K562 (cell line): ENCODE results near the gene NGDN. TPM values are rescaled to one million over a fixed set of nuclear protein-coding genes. Genes with fewer than 3 reads are reported as not detected.
A peak's percentile ranks its signal among the peaks of the same experiment; 100 is the strongest.

Experiments
- ATAC-seq: fragments of 200-7000 bp; cut with Tn5 transposase; 3 replicates; pipeline ENCODE4 v1.9.1; 2020; ENCODE audit warnings: moderate library complexity
- BruUV-seq: library from RNA; stranded (reverse); fragments of 400-500 nt; replicated peaks from 2 replicates; lab custom pipeline; 2021; lab: Mats Ljungman, UMichigan
- CTCF ChIA-PET: fragments of 300-600 bp; formaldehyde crosslinking; extraction: SDS; loops from one replicate; lab custom pipeline; 2021; ENCODE audit warnings: low intra/inter-chr PET ratio; lab: Yijun Ruan, JAX
- POLR2A ChIA-PET: fragments of 300-600, 350-650 bp; sonication (Branson Sonifier 250); formaldehyde crosslinking; extraction: SDS; loops from one replicate; lab custom pipeline; 2021; ENCODE audit warnings: antibody characterized with exemption, inconsistent platforms; lab: Yijun Ruan, JAX
- DNase-seq, 4 experiments: peaks; one replicate each; pipeline versions ENCODE4 v3.0.0 to v3.0.0-alpha.2; 2011 to 2018; ENCODE audit warnings: low spot score in 3 of 4, mixed read lengths in 3 of 4; ENCODE audit errors: extremely low read depth in 1 of 4
- FAIRE-seq: peaks from 2 replicates; lab custom pipeline; 2011; peaks lifted over from hg19 to GRCh38; lab: Jason Lieb, UNC
- H2AFZ ChIP-seq: 2 replicates; pipeline ENCODE4 v1.6.0; 2011; ENCODE audit warnings: low read depth, low read length, control low read depth, inconsistent platforms
- H3K27ac ChIP-seq: fragments of 200-600 bp; 3 replicates; pipeline ENCODE4 v1.8.0; 2011; ENCODE audit warnings: low read depth, mild to moderate bottlenecking, control low read depth, inconsistent platforms, low read length, moderate library complexity, mixed read lengths; ENCODE audit errors: extremely low read depth
- H3K27me3 ChIP-seq, 2 experiments: fragments of 300-600 bp in 1 of 2; 2 replicates in 1 of 2; 3 replicates in 1 of 2; pipeline versions ENCODE4 v1.6.0 to v1.8.0; 2011; ENCODE audit warnings: inconsistent platforms in 2 of 2, low read length in 2 of 2, mild to moderate bottlenecking in 1 of 2, mixed read lengths in 1 of 2, moderate library complexity in 1 of 2; ENCODE audit not compliant: control insufficient read depth in 2 of 2, insufficient read depth in 2 of 2
- H3K36me3 ChIP-seq: fragments of 300-600 bp; 3 replicates; pipeline ENCODE4 v1.8.0; 2011; ENCODE audit warnings: mild to moderate bottlenecking, low read length, inconsistent platforms; ENCODE audit not compliant: control insufficient read depth, insufficient read depth
- H3K4me1 ChIP-seq, 2 experiments: fragments of 200-600 bp in 1 of 2; replicated peaks in 1 of 2; 2 replicates in 1 of 2; 3 replicates in 1 of 2; pipeline versions ENCODE4 v1.5.1 to v1.8.0; 2011; ENCODE audit warnings: inconsistent platforms in 2 of 2, low read length in 2 of 2, mild to moderate bottlenecking in 1 of 2, mixed read lengths in 1 of 2, moderate library complexity in 1 of 2; ENCODE audit not compliant: control insufficient read depth in 2 of 2, insufficient read depth in 2 of 2
- H3K4me2 ChIP-seq: 2 replicates; pipeline ENCODE4 v1.6.1; 2011; ENCODE audit warnings: low read length, control low read depth, inconsistent platforms, mixed read lengths; ENCODE audit not compliant: insufficient read depth
- H3K4me3 ChIP-seq: fragments of 200-600 bp; sonication (generic), shearing (Covaris generic); 2 replicates; pipeline ENCODE4 v1.5.1; 2016; ENCODE audit warnings: control low read depth, inconsistent platforms
- H3K79me2 ChIP-seq: fragments of 200-600 bp; 3 replicates; pipeline ENCODE4 v1.8.0; 2011; ENCODE audit warnings: low read length, inconsistent platforms; ENCODE audit not compliant: control insufficient read depth, insufficient read depth
- H3K9ac ChIP-seq, 2 experiments: 2 replicates each; pipeline versions ENCODE4 v1.6.0 to v1.6.1; 2011; ENCODE audit warnings: low read depth in 2 of 2, low read length in 2 of 2, control low read depth in 1 of 2, inconsistent platforms in 1 of 2, mild to moderate bottlenecking in 1 of 2, mixed read lengths in 1 of 2; ENCODE audit not compliant: insufficient read depth in 1 of 2
- H3K9me1 ChIP-seq: one replicate; pipeline ENCODE4 v1.6.0; 2011; ENCODE audit warnings: inconsistent platforms, mild to moderate bottlenecking, low read length, moderate library complexity; ENCODE audit not compliant: control insufficient read depth, insufficient read depth
- H3K9me3 ChIP-seq: replicated peaks from 2 replicates; pipeline ENCODE4 v1.5.1; 2011; ENCODE audit warnings: low read depth, low read length, inconsistent platforms; ENCODE audit not compliant: control insufficient read depth, insufficient read depth
- H4K20me1 ChIP-seq: replicated peaks from 2 replicates; pipeline ENCODE4 v1.6.1; 2011; ENCODE audit warnings: low read length, inconsistent platforms, mixed read lengths; ENCODE audit not compliant: control insufficient read depth, insufficient read depth
- CTCFL ChIP-seq: IDR thresholded peaks from 2 replicates; pipeline ENCODE4 v1.6.1; 2011; ENCODE audit warnings: borderline replicate concordance, low read depth, mild to moderate bottlenecking, moderate library complexity, low read length; ENCODE audit not compliant: insufficient read depth, poor library complexity, severe bottlenecking
- DPF2 ChIP-seq: fragments of 450-650 bp; IDR thresholded peaks from 2 replicates; pipeline ENCODE4 v1.6.1; 2016
- EGR1 ChIP-seq: fragments of 450-650 bp; conservative IDR thresholded peaks from 2 replicates; pipeline ENCODE4 v1.6.1; 2017; ENCODE audit warnings: mild to moderate bottlenecking
- FOXO4 ChIP-seq: fragments of 450-650 bp; formaldehyde crosslinking; IDR thresholded peaks from 2 replicates; pipeline ENCODE4 v1.4.0; 2020; ENCODE audit warnings: mild to moderate bottlenecking, moderate library complexity
- HBP1 ChIP-seq: fragments of 450-650 bp; formaldehyde crosslinking; IDR thresholded peaks from 2 replicates; pipeline ENCODE4 v1.4.0; 2022; ENCODE audit warnings: missing genetic modification characterization
- HNRNPUL1 ChIP-seq: fragments of 200-400 bp; formaldehyde crosslinking; IDR thresholded peaks from 2 replicates; pipeline ENCODE4 v1.6.1; 2017; ENCODE audit warnings: low read length
- KDM5B ChIP-seq: fragments of 200-600 bp; sonication (generic); IDR thresholded peaks from 2 replicates; pipeline ENCODE4 v1.6.1; 2012; ENCODE audit warnings: low read depth, mild to moderate bottlenecking, moderate library complexity, low read length, control low read depth, inconsistent platforms; ENCODE audit not compliant: insufficient replicate concordance
- MEF2D ChIP-seq: conservative IDR thresholded peaks from 2 replicates; pipeline ENCODE4 v1.6.1; 2016; ENCODE audit warnings: low read depth, missing genetic modification characterization, missing compliant biosample characterization
- NR2C1 ChIP-seq, 2 experiments: fragments of 450-650 bp; IDR thresholded peaks; 2 replicates each; pipeline ENCODE4 v1.6.1; 2017; ENCODE audit warnings: mild to moderate bottlenecking in 2 of 2, antibody characterized with exemption in 1 of 2, inconsistent platforms in 1 of 2, missing compliant biosample characterization in 1 of 2, missing genetic modification characterization in 1 of 2
- RAD21 ChIP-seq, 2 experiments: fragments of 250-450 bp in 1 of 2; fragments of 450-650 bp in 1 of 2; sonication (Bioruptor Pico) in 1 of 2; formaldehyde crosslinking in 1 of 2; IDR thresholded peaks in 1 of 2; conservative IDR thresholded peaks in 1 of 2; 2 replicates each; pipeline versions ENCODE4 v1.4.0 to v1.8.0; 2020 to 2022; ENCODE audit warnings: mild to moderate bottlenecking in 2 of 2, moderate library complexity in 1 of 2
- SOX6 ChIP-seq: fragments of 450-650 bp; IDR thresholded peaks from 2 replicates; pipeline ENCODE4 v1.6.1; 2014; ENCODE audit warnings: mild to moderate bottlenecking
- ZNF282 ChIP-seq: sonication (generic); formaldehyde crosslinking; IDR thresholded peaks from 2 replicates; pipeline ENCODE4 v1.8.1; 2023; ENCODE audit warnings: missing genetic modification reagents
- ZNF717 ChIP-seq: fragments of 250-450 bp; sonication (Bioruptor Pico); IDR thresholded peaks from 2 replicates; pipeline ENCODE4 v1.5.0; 2021
- WGBS: fragments of 100-300 bp; shearing (Covaris generic); methylation state at CpG from one replicate; pipeline ENCODE4 v1.1.6; 2016; ENCODE audit warnings: low coverage, mixed read lengths; ENCODE audit not compliant: insufficient coverage; ENCODE audit errors: missing lambda C conversion rate; 5-methylcytosine and 5-hydroxymethylcytosine counted together
- in situ Hi-C: fragments of 300-500 bp; cut with MboI; formaldehyde crosslinking; loops from 4 replicates; pipeline ENCODE4 v1.15.0; 2018; ENCODE audit warnings: inconsistent platforms, mixed read lengths
- intact Hi-C: fragments of 100-400 bp; cut with micrococcal nuclease; formaldehyde crosslinking; loops from 2 replicates; pipeline ENCODE4 v1.14.2; 2022
- polyA plus RNA-seq, 8 experiments: library from polyadenylated mRNA; depleted of rRNA in 4 of 8; stranded (reverse) in 5 of 8; unstranded in 3 of 8; fragments of >200 nt; fragmentation: Nextera tagmentation in 2 of 8; fragmentation: Illumina TruSeq in 1 of 8; extraction: Ambion mirVana in 2 of 8; extraction: Trizol in 1 of 8; gene quantifications; 2 replicates each; pipeline versions ENCODE4 v1.2.1 to v1.2.3, GENCODE V29; 2011 to 2014; ENCODE audit warnings: inconsistent platforms in 1 of 8, missing spikeins in 1 of 8
- total RNA-seq, 7 experiments: library from RNA; depleted of rRNA in 6 of 7; stranded (reverse); fragments of >200 nt in 6 of 7; fragmentation: Illumina TruSeq in 2 of 7; extraction: Trizol in 2 of 7; gene quantifications; 2 replicates each; pipeline versions ENCODE4 v1.2.1 to v1.2.3, GENCODE V29; 2011 to 2021; ENCODE audit warnings: low replicate concordance in 1 of 7

NGDN gene
- total and polyA plus RNA-seq, 9 of the 15 experiments (the other 6 are each of a cell fraction or from before 2014, with no cell fraction given): 42.9 to 195 (median 74.9) TPM

- TF ChIP-seq NR2C1 (IDR thresholded peaks at IDR 0.05) (no peak), NR2C1 (tag; IDR thresholded peaks at IDR 0.05) (no peak), CTCFL (no peak), FOXO4 (no peak)
- TF ChIP-seq, all 486 proteins: peak for 0
These were observed 13.3 kb downstream of the NGDN start (continued) for GRCh38 chr14:23482823-23483148.

- Histone ChIP-seq H3K9me1 (no peaks in the 10 kb centered on the region), H3K4me3 (no peak overlapping the region), H3K36me3 (peaks cover 9% of the 10 kb centered on the region; the same call in 1 of the 3 replicates), H3K27ac (no peak overlapping the region), H3K4me1 (no peaks in the 10 kb centered on the region), H2AFZ (no peak overlapping the region), H4K20me1 (peaks cover 5% of the 10 kb centered on the region; the same call in 1 of the 2 replicates), H3K4me2 (no peak overlapping the region), H3K9me3 (no peaks in the 10 kb centered on the region), H3K9ac (no peak overlapping the region), H3K79me2 (no peaks in the 10 kb centered on the region), H3K27me3 (no peaks in the 10 kb centered on the region)
- intact Hi-C loops: loop anchor here (5.0 kb wide), 1 partner anchor 51 kb away; no protein-coding TSS in a partner anchor
- no TSS peak for BruUV-seq
- CTCF ChIA-PET: no interaction called here
- 42% methylated on average over 5 of the region's 9 CpGs for WGBS
- POLR2A ChIA-PET: interaction anchor here (0.7 kb wide), 1 partner anchor 50 kb away, joined by 4 read pairs; no protein-coding TSS in a partner anchor
- ATAC-seq (peak; percentile 94), FAIRE-seq (no peak), DNase-seq (peak; percentile 34 to 50 (median 45))
- in situ Hi-C loops: no loop called here
- TF ChIP-seq KDM5B: no peak
- no peak for TF ChIP-seq DPF2
- TF ChIP-seq HBP1 (CRISPR knock-in tag): no peak
- no peak for TF ChIP-seq HNRNPUL1
- no peak for TF ChIP-seq ZNF717 (CRISPR knock-in tag)
- peak; percentile 13 to 57; a peak in 2 of 4 replicates for TF ChIP-seq RAD21 (CRISPR knock-in tag; conservative IDR thresholded peaks at IDR 0.05 in 1 of 2, IDR thresholded peaks at IDR 0.05 in 1 of 2)
- no peak for TF ChIP-seq EGR1
- TF ChIP-seq MEF2D (tag): no peak
- no peak for TF ChIP-seq SOX6
- no peak for TF ChIP-seq ZNF282 (CRISPR knock-in tag)
These were observed 13.8 kb downstream of the NGDN start for GRCh38 chr14:23483236-23483854.
